Neural progenitor cell (in vitro differentiated cells): Measurements from ENCODE around the gene FOXN3.

Experiments
- EZH2phosphoT487 ChIP-seq: fragments of 200-600 bp; sonication (generic); IDR thresholded peaks from 2 replicates; pipeline ENCODE4 v1.6.1; 2017; ENCODE audit warnings: antibody characterized with exemption
- TF ChIP-seq, protein P1 (sequence below): fragments of 200-600 bp; sonication (generic); IDR thresholded peaks from 2 replicates; pipeline ENCODE4 v1.5.1; 2017; ENCODE audit warnings: antibody characterized with exemption, mild to moderate bottlenecking

DNA sequence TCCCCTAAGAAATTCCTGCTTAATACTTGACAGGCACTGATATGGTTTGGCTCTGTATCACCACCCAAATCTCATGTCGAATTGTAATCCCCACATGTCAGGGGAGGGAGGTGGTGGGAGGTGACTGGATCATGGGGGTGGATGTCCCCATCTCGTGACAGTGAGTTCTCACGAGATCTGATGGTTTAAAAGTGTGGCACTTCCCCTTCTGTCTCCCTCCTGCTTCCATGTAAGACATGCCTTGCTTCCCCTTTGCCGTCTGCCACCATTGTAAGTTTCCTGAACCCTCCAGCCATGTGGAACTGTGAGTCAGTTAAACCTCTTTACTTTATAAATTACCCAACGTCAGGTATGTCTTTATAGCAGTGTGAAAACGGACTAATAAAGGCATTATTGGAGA is 198.0 kb downstream of the FOXN3 start:
- TF ChIP-seq, protein P1, sequence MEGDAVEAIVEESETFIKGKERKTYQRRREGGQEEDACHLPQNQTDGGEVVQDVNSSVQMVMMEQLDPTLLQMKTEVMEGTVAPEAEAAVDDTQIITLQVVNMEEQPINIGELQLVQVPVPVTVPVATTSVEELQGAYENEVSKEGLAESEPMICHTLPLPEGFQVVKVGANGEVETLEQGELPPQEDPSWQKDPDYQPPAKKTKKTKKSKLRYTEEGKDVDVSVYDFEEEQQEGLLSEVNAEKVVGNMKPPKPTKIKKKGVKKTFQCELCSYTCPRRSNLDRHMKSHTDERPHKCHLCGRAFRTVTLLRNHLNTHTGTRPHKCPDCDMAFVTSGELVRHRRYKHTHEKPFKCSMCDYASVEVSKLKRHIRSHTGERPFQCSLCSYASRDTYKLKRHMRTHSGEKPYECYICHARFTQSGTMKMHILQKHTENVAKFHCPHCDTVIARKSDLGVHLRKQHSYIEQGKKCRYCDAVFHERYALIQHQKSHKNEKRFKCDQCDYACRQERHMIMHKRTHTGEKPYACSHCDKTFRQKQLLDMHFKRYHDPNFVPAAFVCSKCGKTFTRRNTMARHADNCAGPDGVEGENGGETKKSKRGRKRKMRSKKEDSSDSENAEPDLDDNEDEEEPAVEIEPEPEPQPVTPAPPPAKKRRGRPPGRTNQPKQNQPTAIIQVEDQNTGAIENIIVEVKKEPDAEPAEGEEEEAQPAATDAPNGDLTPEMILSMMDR: no peak
- TF ChIP-seq EZH2phosphoT487: no peak
